Astrocyte (in vitro differentiated cells and primary cell): ENCODE results near the gene DCHS2. TPM values are rescaled to one million over a fixed set of nuclear protein-coding genes. Genes with fewer than 3 reads are reported as not detected.

Experiments
- DNase-seq: peaks from one replicate; pipeline ENCODE4 v3.0.0-alpha.2; 2010; ENCODE audit warnings: low read depth
- FAIRE-seq: peaks from 2 replicates; lab custom pipeline; 2011; peaks lifted over from hg19 to GRCh38; lab: Jason Lieb, UNC
- H2AFZ ChIP-seq: 2 replicates; pipeline ENCODE4 v1.6.0; 2012; ENCODE audit warnings: low read depth, low read length, inconsistent platforms
- H3K27ac ChIP-seq: 2 replicates; pipeline ENCODE4 v1.5.1; 2011; ENCODE audit warnings: low read depth, low read length, inconsistent platforms
- H3K27me3 ChIP-seq: 2 replicates; pipeline ENCODE4 v1.6.0; 2011; ENCODE audit warnings: low read length, inconsistent platforms; ENCODE audit not compliant: insufficient read depth
- H3K36me3 ChIP-seq: 2 replicates; pipeline ENCODE4 v1.5.1; 2011; ENCODE audit warnings: low read length, inconsistent platforms; ENCODE audit not compliant: insufficient read depth
- H3K4me1 ChIP-seq: 2 replicates; pipeline ENCODE4 v1.5.1; 2011; ENCODE audit warnings: low read length, inconsistent platforms; ENCODE audit not compliant: insufficient read depth
- H3K4me2 ChIP-seq: 2 replicates; pipeline ENCODE4 v1.6.0; 2012; ENCODE audit warnings: low read length, inconsistent platforms
- H3K4me3 ChIP-seq: 2 replicates; pipeline ENCODE4 v1.5.1; 2011; ENCODE audit warnings: low read depth, mild to moderate bottlenecking, low read length, inconsistent platforms; ENCODE audit not compliant: insufficient read depth
- H3K79me2 ChIP-seq: 2 replicates; pipeline ENCODE4 v1.6.0; 2012; ENCODE audit warnings: mild to moderate bottlenecking, low read length, inconsistent platforms; ENCODE audit not compliant: insufficient read depth
- H3K9ac ChIP-seq: 2 replicates; pipeline ENCODE4 v1.6.0; 2012; ENCODE audit warnings: mild to moderate bottlenecking, low read length, inconsistent platforms
- H3K9me3 ChIP-seq: 2 replicates; pipeline ENCODE4 v1.5.1; 2012; ENCODE audit warnings: low read depth, mild to moderate bottlenecking, low read length, inconsistent platforms; ENCODE audit not compliant: insufficient read depth
- H4K20me1 ChIP-seq: 2 replicates; pipeline ENCODE4 v1.6.0; 2012; ENCODE audit warnings: low read length, inconsistent platforms; ENCODE audit not compliant: insufficient read depth
- H3K27ac Mint-ChIP-seq: one replicate; pipeline ENCODE4 v1.8.0; 2021; ENCODE audit warnings: mild to moderate bottlenecking, mixed read lengths; ENCODE audit not compliant: unreplicated experiment
- H3K27me3 Mint-ChIP-seq: one replicate; pipeline ENCODE4 v1.8.0; 2021; ENCODE audit warnings: low read depth, mixed read lengths; ENCODE audit not compliant: unreplicated experiment
- H3K36me3 Mint-ChIP-seq: one replicate; pipeline ENCODE4 v1.8.0; 2021; ENCODE audit warnings: low read depth, mixed read lengths; ENCODE audit not compliant: unreplicated experiment
- H3K4me1 Mint-ChIP-seq: one replicate; pipeline ENCODE4 v1.8.0; 2021; ENCODE audit warnings: low read depth, mixed read lengths; ENCODE audit not compliant: unreplicated experiment
- H3K4me3 Mint-ChIP-seq: one replicate; pipeline ENCODE4 v1.8.0; 2021; ENCODE audit warnings: mild to moderate bottlenecking, moderate library complexity, mixed read lengths; ENCODE audit not compliant: unreplicated experiment
- H3K9me3 Mint-ChIP-seq: one replicate; pipeline ENCODE4 v1.8.0; 2021; ENCODE audit warnings: mild to moderate bottlenecking, mixed read lengths; ENCODE audit not compliant: unreplicated experiment
- EZH2 ChIP-seq: IDR thresholded peaks from 2 replicates; pipeline ENCODE4 v1.6.1; 2012; ENCODE audit warnings: mild to moderate bottlenecking, low read length, inconsistent platforms; ENCODE audit not compliant: insufficient read depth
- total RNA-seq: library from RNA; stranded (reverse); gene quantifications from 2 replicates; pipeline ENCODE4 v1.2.1, GENCODE V29; 2021
- TF ChIP-seq, protein P1 (sequence below): IDR thresholded peaks from 2 replicates; pipeline ENCODE4 v1.5.1; 2011; ENCODE audit warnings: low read depth, mild to moderate bottlenecking, inconsistent platforms, low read length, moderate library complexity; ENCODE audit not compliant: insufficient read depth

The DCHS2 gene
- total RNA-seq, 1 donor from 2014 or later: 0.25 TPM

DNA sequence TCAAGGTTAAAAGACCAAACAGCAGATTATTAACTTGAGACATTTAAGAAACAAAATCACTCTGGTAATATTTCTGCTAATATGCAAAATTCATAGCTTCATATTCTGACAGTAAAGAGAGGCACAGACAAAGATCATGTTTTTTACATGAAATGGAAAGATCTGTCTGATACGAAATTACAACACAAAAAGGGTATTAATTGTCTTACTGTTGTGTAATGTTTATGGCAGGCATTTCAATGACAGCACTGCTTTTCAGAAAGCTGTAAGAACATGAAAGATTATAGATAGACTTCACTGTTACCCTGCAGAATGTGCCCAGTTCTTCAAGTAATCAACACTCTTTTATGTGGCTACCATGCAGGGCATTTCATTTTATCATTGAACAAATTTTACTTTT is 15.4 kb downstream of the DCHS2 start:
- H3K27me3 Mint-ChIP-seq: peaks cover 9% of the 10 kb centered on the region
- H3K4me1 Mint-ChIP-seq: no peaks in the 10 kb centered on the region
- no peaks in the 10 kb centered on the region for H3K9me3 ChIP-seq
- TF ChIP-seq, protein P1, sequence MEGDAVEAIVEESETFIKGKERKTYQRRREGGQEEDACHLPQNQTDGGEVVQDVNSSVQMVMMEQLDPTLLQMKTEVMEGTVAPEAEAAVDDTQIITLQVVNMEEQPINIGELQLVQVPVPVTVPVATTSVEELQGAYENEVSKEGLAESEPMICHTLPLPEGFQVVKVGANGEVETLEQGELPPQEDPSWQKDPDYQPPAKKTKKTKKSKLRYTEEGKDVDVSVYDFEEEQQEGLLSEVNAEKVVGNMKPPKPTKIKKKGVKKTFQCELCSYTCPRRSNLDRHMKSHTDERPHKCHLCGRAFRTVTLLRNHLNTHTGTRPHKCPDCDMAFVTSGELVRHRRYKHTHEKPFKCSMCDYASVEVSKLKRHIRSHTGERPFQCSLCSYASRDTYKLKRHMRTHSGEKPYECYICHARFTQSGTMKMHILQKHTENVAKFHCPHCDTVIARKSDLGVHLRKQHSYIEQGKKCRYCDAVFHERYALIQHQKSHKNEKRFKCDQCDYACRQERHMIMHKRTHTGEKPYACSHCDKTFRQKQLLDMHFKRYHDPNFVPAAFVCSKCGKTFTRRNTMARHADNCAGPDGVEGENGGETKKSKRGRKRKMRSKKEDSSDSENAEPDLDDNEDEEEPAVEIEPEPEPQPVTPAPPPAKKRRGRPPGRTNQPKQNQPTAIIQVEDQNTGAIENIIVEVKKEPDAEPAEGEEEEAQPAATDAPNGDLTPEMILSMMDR: no peak
- TF ChIP-seq EZH2: no peak
- H3K9ac ChIP-seq: no peak overlapping the region
- no peaks in the 10 kb centered on the region for H3K27me3 ChIP-seq
- H3K4me3 Mint-ChIP-seq: no peak overlapping the region
- H3K27ac Mint-ChIP-seq: no peak overlapping the region
- H4K20me1 ChIP-seq: no peaks in the 10 kb centered on the region
- H3K4me2 ChIP-seq: no peak overlapping the region
- no peak overlapping the region for H3K4me3 ChIP-seq
- no peaks in the 10 kb centered on the region for H3K79me2 ChIP-seq
- no peaks in the 10 kb centered on the region for H3K36me3 Mint-ChIP-seq
- H3K36me3 ChIP-seq: no peaks in the 10 kb centered on the region
- no peaks in the 10 kb centered on the region for H3K4me1 ChIP-seq
- no peak overlapping the region for H3K27ac ChIP-seq
- H2AFZ ChIP-seq: no peak overlapping the region
- FAIRE-seq: no peak
- no peak for DNase-seq
- no peaks in the 10 kb centered on the region for H3K9me3 Mint-ChIP-seq

DNA sequence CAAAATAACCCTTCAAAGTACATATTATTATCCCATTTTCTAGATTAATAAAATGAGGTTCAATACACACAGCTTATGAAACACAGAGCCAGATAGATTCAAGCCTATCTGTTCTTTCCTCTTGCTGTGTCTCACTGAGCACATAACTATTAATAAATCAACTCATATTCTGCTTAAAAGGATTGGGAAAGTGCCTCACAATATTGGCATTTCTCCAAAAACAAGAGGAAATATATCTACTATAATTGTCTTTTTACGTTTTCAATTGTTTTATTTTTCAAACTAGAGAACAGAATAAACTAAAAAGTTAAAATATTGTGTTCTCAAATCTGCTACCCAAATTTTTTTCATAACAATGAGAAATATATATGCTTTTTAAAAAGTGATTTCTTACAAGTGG is 15.8 kb downstream of the DCHS2 start:
- Mint-ChIP-seq H3K27me3 (peaks cover 9% of the 10 kb centered on the region), H3K4me1 (no peaks in the 10 kb centered on the region), H3K9me3 (no peaks in the 10 kb centered on the region), H3K36me3 (no peaks in the 10 kb centered on the region), H3K4me3 (no peak overlapping the region), H3K27ac (no peak overlapping the region)
- Histone ChIP-seq H3K9me3 (no peaks in the 10 kb centered on the region), H3K9ac (no peak overlapping the region), H3K4me3 (no peak overlapping the region), H3K79me2 (no peaks in the 10 kb centered on the region), H3K27me3 (no peaks in the 10 kb centered on the region), H3K4me2 (no peak overlapping the region), H3K27ac (no peak overlapping the region), H2AFZ (no peak overlapping the region), H4K20me1 (no peaks in the 10 kb centered on the region), H3K4me1 (no peaks in the 10 kb centered on the region), H3K36me3 (no peaks in the 10 kb centered on the region)
- no peak for TF ChIP-seq EZH2
- TF ChIP-seq, protein P1: no peak
- FAIRE-seq: no peak
- DNase-seq: no peak

DNA sequence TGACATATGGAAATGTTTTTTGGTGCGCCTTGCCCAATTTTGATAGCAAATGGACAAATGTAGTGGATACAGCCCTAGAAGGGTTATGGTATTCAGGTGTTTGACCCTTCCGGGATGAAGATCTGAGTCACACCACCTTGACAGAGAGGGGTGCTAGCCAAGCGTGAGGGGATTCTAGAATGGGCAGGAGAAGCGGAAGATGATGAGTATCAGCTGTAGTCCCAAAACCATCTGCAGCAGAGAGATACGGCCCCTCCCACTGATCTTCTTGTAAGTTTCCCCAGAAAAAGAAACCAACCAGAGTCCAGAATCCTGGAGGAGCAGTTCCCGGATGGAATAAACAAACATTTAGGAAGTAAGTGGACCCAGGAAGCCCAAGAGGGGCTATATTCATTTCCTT is 18.1 kb downstream of the DCHS2 start:
- no peaks in the 10 kb centered on the region for H4K20me1 ChIP-seq
- no peak overlapping the region for H3K4me3 ChIP-seq
- DNase-seq (no peak), FAIRE-seq (no peak)
- peaks cover 11% of the 10 kb centered on the region for H3K27me3 Mint-ChIP-seq
- no peaks in the 10 kb centered on the region for H3K27me3 ChIP-seq
- no peak overlapping the region for H2AFZ ChIP-seq
- H3K4me2 ChIP-seq: no peak overlapping the region
- no peaks in the 10 kb centered on the region for H3K79me2 ChIP-seq
- H3K9me3 Mint-ChIP-seq: no peaks in the 10 kb centered on the region
- no peaks in the 10 kb centered on the region for H3K36me3 ChIP-seq
- no peak overlapping the region for H3K27ac ChIP-seq
- H3K27ac Mint-ChIP-seq: no peak overlapping the region
- no peaks in the 10 kb centered on the region for H3K9me3 ChIP-seq
- H3K4me1 Mint-ChIP-seq: no peaks in the 10 kb centered on the region
- no peak overlapping the region for H3K9ac ChIP-seq
- no peaks in the 10 kb centered on the region for H3K36me3 Mint-ChIP-seq
- TF ChIP-seq, protein P1: no peak
- TF ChIP-seq EZH2: no peak
- H3K4me1 ChIP-seq: no peaks in the 10 kb centered on the region
- H3K4me3 Mint-ChIP-seq: no peak overlapping the region
